Progenitor cell of endocrine pancreas (in vitro differentiated cells): ENCODE results near the gene PEX10. TPM values are rescaled to one million over a fixed set of nuclear protein-coding genes. Genes with fewer than 3 reads are reported as not detected.

ENCODE experiments used
- DNase-seq: peaks from one replicate; pipeline ENCODE4 v3.0.0; 2021; ENCODE audit warnings: low spot score; ENCODE audit not compliant: unreplicated experiment
- H3K27ac Mint-ChIP-seq: 2 replicates; pipeline ENCODE4 v1.8.0; 2021; ENCODE audit warnings: mild to moderate bottlenecking, moderate library complexity, mixed read lengths
- H3K27me3 Mint-ChIP-seq: 2 replicates; pipeline ENCODE4 v1.8.0; 2021; ENCODE audit warnings: mixed read lengths
- H3K36me3 Mint-ChIP-seq: 2 replicates; pipeline ENCODE4 v1.8.0; 2022; ENCODE audit warnings: mixed read lengths; ENCODE audit not compliant: insufficient read depth
- H3K4me1 Mint-ChIP-seq: 2 replicates; pipeline ENCODE4 v1.8.0; 2021; ENCODE audit warnings: low read depth, mixed read lengths
- H3K4me3 Mint-ChIP-seq: 2 replicates; pipeline ENCODE4 v1.8.0; 2021; ENCODE audit warnings: low read depth, mild to moderate bottlenecking, moderate library complexity, mixed read lengths
- H3K9me3 Mint-ChIP-seq: 2 replicates; pipeline ENCODE4 v1.8.0; 2021; ENCODE audit warnings: low read depth, mixed read lengths
- total RNA-seq: library from RNA; stranded (reverse); gene quantifications from 2 replicates; pipeline ENCODE4 v1.2.1, GENCODE V29; 2021
- TF ChIP-seq, protein P1 (sequence below): fragments of 200-600 bp; sonication (generic); IDR thresholded peaks from one replicate; pipeline ENCODE4 v1.5.0; 2021; ENCODE audit warnings: antibody characterized with exemption, mild to moderate bottlenecking; ENCODE audit not compliant: unreplicated experiment

PEX10 gene
- total RNA-seq, 1 donor from 2014 or later, result 27.5 TPM

DNA sequence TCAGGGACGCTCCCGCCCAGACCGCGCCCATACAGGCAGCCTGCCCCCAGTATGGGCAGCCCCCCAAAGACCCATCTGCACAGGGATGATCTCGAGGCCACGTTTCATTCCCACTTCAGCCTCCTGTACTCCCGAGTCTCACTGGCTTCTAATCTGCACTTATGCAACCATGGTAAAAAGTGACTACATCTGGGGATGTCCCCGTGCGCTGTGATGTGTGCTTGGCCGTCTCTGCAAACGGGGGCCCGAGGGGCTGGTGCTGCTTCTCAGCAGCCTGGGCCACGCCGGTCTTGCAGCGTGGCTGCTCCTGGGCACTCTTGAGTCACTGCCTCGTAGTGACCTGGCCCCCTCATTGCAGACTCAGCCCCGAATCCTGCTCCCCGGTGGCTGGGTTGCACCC lies 46.3 kb upstream of the PEX10 start:
- TF ChIP-seq, protein P1, sequence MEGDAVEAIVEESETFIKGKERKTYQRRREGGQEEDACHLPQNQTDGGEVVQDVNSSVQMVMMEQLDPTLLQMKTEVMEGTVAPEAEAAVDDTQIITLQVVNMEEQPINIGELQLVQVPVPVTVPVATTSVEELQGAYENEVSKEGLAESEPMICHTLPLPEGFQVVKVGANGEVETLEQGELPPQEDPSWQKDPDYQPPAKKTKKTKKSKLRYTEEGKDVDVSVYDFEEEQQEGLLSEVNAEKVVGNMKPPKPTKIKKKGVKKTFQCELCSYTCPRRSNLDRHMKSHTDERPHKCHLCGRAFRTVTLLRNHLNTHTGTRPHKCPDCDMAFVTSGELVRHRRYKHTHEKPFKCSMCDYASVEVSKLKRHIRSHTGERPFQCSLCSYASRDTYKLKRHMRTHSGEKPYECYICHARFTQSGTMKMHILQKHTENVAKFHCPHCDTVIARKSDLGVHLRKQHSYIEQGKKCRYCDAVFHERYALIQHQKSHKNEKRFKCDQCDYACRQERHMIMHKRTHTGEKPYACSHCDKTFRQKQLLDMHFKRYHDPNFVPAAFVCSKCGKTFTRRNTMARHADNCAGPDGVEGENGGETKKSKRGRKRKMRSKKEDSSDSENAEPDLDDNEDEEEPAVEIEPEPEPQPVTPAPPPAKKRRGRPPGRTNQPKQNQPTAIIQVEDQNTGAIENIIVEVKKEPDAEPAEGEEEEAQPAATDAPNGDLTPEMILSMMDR, result no peak
- H3K4me3 Mint-ChIP-seq, result no peak overlapping the region
- H3K9me3 Mint-ChIP-seq, result no peaks in the 10 kb centered on the region
- H3K27me3 Mint-ChIP-seq, result peaks cover 7% of the 10 kb centered on the region
- no peaks in the 10 kb centered on the region for H3K4me1 Mint-ChIP-seq
- no peak for DNase-seq
- H3K27ac Mint-ChIP-seq, result no peak overlapping the region
- no peaks in the 10 kb centered on the region for H3K36me3 Mint-ChIP-seq

DNA sequence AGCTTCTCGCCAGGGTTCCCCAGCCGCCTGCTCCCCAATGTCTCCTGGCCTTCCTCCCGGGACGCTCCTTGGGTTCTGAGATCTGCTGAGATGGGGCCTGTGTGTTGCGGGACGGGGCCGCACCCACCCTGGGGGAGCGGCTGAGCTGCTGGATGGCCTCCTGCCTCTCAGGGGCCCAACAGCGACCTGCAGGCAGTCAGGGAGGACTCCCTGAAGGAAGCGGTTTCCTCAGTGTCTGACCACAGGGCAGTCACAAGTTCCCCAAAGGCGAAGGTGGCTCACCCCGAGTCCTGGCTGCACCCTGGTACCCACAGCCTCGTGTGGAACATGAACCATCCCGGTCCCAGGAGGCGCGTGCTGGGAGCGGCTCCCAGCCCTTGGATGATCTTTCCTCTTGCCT lies 45.1 kb upstream of the PEX10 start:
- TF ChIP-seq, protein P1, result no peak
- no peaks in the 10 kb centered on the region for H3K27me3 Mint-ChIP-seq
- H3K36me3 Mint-ChIP-seq, result no peaks in the 10 kb centered on the region
- no peaks in the 10 kb centered on the region for H3K9me3 Mint-ChIP-seq
- DNase-seq, result no peak
- H3K4me3 Mint-ChIP-seq, result no peak overlapping the region
- no peaks in the 10 kb centered on the region for H3K4me1 Mint-ChIP-seq
- H3K27ac Mint-ChIP-seq, result no peak overlapping the region

DNA sequence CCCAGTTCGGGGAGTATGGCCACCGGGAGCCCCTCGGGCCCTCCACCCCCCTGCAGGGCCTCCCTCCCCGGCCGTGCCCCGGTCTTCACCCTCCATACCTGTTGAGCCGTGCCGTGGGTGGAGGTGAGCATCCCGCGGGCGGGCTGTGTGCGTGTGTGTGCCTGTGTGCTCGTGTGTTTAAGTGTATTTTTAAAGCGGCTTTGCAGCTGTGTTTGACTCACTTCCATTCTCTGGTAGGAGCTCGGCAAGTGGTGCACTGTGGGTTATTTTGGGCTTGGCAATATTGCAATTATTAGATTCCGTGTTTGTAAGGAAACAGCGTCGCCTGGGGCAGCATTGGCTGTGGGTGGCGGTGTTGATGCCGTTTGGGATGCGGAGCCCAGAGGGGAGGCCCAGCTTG lies 43.4 kb upstream of the PEX10 start:
- no peaks in the 10 kb centered on the region for H3K27me3 Mint-ChIP-seq
- H3K36me3 Mint-ChIP-seq, result no peaks in the 10 kb centered on the region
- DNase-seq, result no peak

DNA sequence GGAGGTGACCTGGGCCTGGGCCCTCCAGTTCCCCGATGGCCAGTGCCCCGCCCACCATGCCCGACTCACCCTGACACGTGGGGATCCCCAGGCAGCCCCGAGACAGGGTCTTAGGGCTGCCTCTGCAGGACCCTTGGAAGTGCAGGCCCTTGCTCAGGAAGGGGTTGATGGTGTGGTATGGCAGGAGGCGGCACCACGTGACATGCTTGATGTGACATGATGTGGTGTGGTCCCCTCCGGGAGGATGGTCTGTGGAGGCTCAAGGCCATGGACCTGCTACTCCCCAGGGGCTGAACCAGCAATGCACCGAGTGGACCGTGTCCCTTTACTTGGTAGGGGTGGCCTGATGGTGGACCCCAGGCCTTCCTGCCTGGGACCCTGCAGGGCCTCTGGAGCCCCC lies 41.9 kb upstream of the PEX10 start:
- Mint-ChIP-seq H3K27ac (no peak overlapping the region), H3K36me3 (no peaks in the 10 kb centered on the region), H3K9me3 (no peaks in the 10 kb centered on the region), H3K27me3 (no peaks in the 10 kb centered on the region), H3K4me3 (no peak overlapping the region), H3K4me1 (no peaks in the 10 kb centered on the region)
- TF ChIP-seq, protein P1, result no peak
- DNase-seq, result no peak

More for the DNA sequence above, 43.4 kb upstream of the PEX10 start:
- Mint-ChIP-seq H3K4me1 (no peaks in the 10 kb centered on the region), H3K27ac (no peak overlapping the region), H3K4me3 (no peak overlapping the region), H3K9me3 (no peaks in the 10 kb centered on the region)
- TF ChIP-seq, protein P1, result no peak

DNA sequence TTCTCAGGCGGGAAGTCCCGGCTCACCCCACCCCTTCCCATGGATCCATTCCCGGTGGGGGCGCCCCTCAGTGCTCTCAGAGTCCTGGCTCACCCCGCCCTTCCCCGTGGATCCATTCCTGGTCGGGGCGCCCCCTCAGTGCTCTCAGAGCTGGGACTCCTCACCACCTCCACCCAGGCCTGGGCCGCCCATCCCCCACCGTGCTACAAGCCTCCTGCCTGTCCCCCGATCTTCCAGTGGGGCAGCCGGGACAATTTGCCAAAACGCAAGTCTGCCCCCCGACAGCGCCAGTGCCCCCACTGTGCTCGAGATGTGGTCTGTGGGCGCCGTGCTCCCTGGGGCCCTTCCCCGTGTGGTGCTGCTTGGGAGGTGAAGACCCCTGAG lies 40.6 kb upstream of the PEX10 start:
- Mint-ChIP-seq H3K27ac (no peak overlapping the region), H3K27me3 (peaks cover 3% of the 10 kb centered on the region), H3K4me3 (no peak overlapping the region), H3K9me3 (no peaks in the 10 kb centered on the region), H3K36me3 (no peaks in the 10 kb centered on the region), H3K4me1 (no peaks in the 10 kb centered on the region)
- DNase-seq, result no peak
- TF ChIP-seq, protein P1, result no peak
